Right lobe of liver (tissue), 4 donors: ENCODE data around the gene TCFL5.
"Not testable (repeated sequence)": the region's sequence is repeated elsewhere in the genome, so short reads cannot be mapped to it uniquely, and the experiment has no call there.

Experiments
- POLR2A ChIP-seq: fragments of 450-650 bp; IDR thresholded peaks from one replicate; pipeline ENCODE4 v1.6.1; 2017; ENCODE audit warnings: antibody characterized with exemption, mild to moderate bottlenecking
- TF ChIP-seq, protein P1 (sequence below), 4 donors: fragments of 200-600 bp in 3 of 4; fragments of 450-650 bp in 1 of 4; IDR thresholded peaks; one replicate each; pipeline versions ENCODE4 v1.5.1 to v1.8.0; 2016 to 2022; ENCODE audit warnings: antibody characterized with exemption in 4 of 4, mild to moderate bottlenecking in 2 of 4
- donor health status: DM: no; HTN: no; CAD: no.
- donor health status: DM: no; HTN: no; CAD: no.
- donor health status: DM: no; HTN: yes; CAD: no.

DNA sequence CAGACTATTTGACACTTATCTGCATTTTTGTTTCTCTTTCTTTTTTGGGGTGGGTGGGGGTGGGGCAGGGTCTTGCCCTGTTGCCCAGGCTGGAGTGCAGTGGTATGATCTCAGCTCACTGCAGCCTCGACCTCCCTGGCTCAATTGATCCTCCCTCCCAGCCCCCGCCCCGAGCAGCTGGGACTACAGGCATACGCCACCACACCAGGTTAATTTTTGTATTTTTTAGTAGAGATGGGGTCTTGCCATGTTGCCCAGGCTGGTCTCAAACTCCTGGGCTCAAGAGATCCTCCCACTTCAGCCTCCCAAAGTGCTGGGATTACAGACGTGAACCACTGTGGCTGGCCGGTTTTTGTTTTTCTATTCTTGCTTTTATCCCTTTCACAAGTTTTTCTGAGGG is 8.3 kb downstream of the TCFL5 start:
- TF ChIP-seq, protein P1, sequence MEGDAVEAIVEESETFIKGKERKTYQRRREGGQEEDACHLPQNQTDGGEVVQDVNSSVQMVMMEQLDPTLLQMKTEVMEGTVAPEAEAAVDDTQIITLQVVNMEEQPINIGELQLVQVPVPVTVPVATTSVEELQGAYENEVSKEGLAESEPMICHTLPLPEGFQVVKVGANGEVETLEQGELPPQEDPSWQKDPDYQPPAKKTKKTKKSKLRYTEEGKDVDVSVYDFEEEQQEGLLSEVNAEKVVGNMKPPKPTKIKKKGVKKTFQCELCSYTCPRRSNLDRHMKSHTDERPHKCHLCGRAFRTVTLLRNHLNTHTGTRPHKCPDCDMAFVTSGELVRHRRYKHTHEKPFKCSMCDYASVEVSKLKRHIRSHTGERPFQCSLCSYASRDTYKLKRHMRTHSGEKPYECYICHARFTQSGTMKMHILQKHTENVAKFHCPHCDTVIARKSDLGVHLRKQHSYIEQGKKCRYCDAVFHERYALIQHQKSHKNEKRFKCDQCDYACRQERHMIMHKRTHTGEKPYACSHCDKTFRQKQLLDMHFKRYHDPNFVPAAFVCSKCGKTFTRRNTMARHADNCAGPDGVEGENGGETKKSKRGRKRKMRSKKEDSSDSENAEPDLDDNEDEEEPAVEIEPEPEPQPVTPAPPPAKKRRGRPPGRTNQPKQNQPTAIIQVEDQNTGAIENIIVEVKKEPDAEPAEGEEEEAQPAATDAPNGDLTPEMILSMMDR (IDR thresholded peaks at IDR 0.05), result not testable (repeated sequence)
- not testable (repeated sequence) for TF ChIP-seq POLR2A
